SIG-M5 (cell line): ENCODE measurements around the gene BORCS8.
"Not testable (repeated sequence)": the region's sequence is repeated elsewhere in the genome, so short reads cannot be mapped to it uniquely, and the experiment has no call there.

Experiments used
- DNase-seq: peaks from one replicate; lab custom pipeline; 2025; lab: John Stamatoyannopoulos, UW

The BORCS8 gene

DNA sequence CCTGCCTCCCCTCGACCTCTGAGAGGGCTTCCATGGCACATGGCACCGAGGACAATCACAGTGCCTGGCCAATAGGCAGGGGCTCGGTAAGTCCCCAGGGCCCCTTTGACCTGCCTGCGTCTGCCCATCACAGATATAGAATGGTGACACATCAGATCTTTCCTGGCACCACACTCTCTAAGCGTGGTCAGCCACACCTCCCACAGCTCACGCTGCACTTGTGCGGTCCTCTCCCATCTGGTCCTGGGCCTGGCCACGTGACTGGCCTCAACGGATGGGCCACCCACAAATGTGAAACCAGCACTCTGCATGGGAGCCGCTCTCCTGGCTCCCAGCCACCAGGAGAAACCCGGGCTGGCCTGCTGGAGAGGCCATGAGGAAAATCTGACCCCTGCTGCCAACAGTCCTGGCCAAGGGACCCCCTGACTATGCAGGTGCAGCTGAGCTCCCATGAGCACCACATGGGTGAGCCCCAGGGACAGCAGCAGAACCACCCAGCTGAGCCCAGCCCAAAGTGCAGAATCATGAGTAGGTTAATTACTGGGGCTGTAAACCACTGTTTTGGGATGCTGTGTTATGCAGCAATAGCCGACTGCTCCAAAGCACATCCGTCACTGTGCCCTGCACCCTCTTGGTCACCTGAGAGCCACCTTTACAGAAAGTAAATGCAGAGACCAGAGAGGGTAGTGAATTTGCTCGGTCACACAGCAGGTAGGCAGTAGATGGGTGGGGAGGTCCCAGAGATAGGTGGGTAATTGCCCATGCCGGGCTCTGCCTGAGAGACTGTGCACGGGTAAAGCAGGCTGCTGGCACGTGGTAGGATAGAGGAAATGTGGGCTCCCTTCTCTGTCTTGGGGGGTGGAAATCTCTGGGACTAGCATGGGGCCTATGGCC lies 12.2 kb downstream of the BORCS8 start:
- DNase-seq, result no peak

GRCh38 chr19:19176950-19177349 lies 15.0 kb downstream of the BORCS8 start:
- no peak for DNase-seq

GRCh38 chr19:19173243-19173642 lies 18.7 kb downstream of the BORCS8 start:
- DNase-seq, result not testable (repeated sequence)

- DNase-seq, result no peak
Measured at GRCh38 chr19:19171821-19172532, 20.0 kb downstream of the BORCS8 start.

DNA sequence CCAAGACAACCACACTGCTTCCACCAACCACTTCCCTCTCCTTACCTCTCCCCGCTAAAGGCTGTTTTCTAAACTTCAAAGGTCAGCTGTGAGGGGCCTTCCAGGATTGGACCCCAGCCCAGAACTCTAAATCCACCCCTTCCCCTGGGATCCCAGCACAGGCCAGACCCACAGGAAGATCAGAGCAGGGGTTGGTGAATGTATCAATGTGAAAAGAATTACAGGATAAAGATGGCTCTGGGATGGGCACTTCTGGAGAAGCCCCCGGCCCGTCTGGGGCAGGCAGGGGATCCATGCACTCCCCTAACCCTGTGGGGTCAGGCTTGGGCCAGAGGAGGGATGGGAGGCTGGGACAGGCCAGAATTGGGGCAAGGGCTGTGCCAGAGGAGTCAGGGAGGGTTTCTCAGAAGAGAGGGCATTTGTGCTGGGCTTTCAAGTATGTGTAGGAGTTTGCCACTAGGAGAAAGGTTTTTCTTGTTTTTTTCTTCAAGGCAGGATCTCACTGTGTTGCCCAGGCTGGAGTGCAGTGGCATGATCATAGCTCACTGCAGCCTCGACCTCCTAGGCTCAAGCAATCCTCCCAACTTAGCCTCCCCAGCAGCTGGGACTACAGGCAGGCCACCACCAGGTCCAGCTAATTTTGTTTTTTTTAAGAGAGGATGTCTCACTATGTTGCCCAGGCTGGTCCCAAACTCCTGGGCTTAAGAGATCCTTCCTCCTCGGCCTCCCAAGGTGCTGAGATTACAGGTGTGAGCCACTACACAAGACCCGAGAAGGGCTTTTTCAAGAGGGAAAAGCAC lies 20.9 kb downstream of the BORCS8 start:
- DNase-seq, result no peak

GRCh38 chr19:19170053-19170872 lies 21.7 kb downstream of the BORCS8 start, which contains the start of gene MEF2B:
Gene MEF2B, minus strand, starts transcription at chr19:19170263. Its CDS starts 19,528 bp downstream, at chr19:19150735.
- DNase-seq, result no peak

DNA sequence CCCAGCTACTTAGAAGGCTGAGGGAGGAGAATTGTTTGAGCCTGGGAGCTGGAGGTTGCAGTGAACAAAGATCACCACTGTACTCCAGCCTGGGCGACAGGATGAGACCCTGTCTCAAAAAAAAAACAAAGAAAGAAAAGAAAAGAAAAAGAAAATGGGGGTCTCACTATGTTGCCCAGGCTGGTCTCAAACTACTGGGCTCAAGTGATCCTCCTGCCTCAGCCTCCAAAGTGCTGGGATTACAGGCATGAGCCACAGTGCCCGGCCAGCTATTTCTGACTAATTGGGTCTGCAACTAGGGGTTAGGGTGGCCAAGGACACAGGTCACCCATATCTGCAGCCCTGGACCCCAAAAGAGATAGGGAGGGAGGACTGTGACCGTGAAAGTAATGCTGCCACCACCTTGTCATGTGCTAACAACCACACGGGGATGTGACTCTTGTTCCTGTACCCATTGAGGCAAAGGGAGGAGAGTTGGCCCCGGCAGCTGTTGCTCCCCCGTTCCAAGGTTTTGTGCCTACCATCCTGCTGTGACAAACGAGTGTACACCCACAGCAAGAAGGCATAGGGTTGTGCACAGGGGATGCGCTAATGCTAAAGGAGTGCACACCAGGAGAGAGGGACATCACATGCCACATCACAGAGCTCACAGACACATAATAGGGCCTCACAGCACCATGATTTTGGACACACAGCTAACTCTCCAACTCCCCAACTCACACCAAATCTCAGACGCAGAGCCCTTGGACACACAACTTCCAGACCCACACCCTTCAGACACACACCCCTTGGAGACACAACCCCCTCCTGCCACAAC lies 22.5 kb downstream of the BORCS8 start:
- DNase-seq, result no peak

- no peak for DNase-seq
Measured at GRCh38 chr19:19167612-19168011, 24.3 kb downstream of the BORCS8 start.

DNA sequence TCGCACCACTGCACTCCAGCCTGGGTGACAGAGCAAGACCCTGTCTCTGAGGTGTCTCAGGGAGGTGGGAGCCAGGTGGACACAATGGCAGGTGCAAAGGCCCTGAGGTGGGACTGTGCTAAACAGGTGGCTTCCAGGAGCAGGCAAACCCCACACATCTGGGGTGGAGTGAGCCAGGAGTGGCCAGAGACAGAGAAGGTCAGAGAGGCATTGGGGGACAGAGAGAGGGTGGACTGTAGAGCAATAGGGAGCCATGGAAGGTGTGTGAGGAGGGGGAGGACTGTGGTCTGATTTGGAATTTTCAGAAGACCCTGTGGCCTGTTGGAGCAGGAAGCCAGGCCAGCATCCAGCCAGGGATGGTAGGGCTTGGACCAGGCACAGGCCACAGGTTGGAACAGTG lies 26.6 kb downstream of the BORCS8 start:
- no peak for DNase-seq

DNA sequence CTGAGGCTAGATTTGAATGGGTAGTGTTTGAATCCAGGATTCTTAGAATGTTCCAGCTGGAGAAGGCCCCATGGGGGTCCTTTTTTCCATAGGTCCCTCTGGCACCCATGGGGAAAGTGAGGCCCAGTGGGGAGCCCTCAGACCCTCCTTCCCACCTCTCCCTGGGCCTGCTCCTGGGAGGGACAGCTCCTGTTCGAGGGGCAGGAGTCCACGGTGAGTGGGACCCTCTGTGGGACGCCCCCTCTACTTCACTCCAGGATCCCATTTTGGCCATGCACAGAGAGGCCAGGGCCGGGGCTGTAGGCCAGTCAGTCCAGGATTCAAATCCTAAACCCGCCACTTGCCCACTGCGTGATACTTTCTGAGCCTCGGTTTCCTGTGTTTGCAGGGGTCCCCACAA lies 29.5 kb downstream of the BORCS8 start:
- no peak for DNase-seq

DNA sequence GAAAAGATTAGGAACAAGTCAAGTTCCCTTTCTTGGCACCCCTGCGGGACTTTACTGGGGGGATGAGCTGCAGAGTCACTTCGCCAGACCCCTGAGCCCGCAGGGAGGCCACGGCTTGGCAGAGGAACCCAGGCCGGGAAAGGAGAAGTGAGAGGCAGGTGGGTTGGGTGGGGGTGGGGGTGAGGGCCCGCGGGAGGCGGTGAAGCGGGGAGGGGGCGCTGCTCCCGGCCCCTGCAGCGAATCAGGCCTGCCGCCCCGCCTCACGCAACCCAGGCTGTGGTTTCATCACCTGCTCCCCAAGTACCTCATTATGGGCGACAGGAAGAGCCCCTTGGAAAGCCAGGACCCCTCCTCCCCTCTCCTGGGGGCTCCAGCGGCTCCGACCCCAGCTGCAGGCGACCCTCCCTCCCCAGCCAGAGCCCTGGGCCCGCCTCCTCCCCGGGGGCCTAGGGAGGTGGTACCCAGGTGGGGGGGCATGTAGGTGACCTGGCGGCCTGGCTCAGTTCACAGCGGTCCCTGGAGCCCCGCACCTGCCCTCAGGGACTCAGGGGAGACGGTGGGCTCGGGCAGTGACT lies 31.4 kb downstream of the BORCS8 start:
- DNase-seq, result no peak

DNA sequence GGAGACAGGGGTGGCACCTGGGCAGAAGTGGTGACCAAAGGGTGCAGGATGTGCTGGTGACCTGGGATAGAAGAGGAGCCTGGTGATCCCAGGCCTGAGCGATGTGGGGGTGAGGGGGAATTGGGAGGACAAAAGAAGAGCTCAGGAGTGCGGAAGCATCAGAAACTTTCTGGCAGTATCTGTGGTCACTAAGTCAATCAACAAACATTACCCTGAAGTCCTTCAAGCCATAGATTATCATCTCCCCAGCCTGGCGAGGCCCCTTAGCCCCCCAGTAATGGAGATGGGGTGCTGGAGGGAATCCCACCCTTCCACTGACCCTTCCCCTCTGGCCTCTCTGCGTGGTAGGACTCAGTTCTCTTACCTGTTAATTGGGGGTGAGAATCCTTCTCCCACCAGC lies 32.4 kb downstream of the BORCS8 start:
- DNase-seq, result no peak

GRCh38 chr19:19157808-19158207 lies 34.1 kb downstream of the BORCS8 start:
- DNase-seq, result no peak

- DNase-seq, result no peak
Measured at GRCh38 chr19:19155495-19156219, 36.3 kb downstream of the BORCS8 start.

DNA sequence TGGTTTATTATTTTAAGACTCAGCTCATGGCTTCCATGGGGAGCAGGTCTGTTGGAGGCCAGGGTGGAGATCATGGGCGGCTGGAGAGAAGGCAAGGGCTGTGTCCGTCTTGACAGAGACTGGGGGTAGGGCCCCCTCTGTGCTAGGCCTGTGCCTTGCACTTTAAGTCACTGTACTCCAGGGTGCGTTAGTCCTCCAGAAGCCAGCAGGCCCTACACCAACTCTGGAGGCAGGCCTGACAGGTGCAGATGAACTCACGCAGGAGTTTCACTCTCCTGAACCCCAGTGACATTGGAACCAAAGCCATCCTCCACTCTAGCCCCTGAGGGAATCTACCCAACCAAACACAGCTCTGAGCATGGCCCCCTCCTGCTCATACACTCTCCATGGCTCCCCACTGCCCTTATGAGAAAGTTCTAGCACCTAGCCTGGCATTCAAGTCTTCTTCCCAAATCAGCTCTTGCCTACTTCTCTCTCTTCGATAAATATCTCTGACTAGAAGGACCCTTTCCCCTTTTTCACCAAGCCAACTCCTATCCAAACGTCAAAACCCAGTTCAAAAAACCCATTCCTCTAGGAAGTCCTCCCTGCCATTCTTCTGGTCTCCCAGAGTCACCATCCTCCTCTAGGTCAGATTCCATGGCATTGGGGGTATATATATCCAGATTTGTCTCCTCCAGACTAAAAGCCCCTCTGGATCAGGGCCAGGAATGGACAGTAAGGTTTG lies 37.0 kb downstream of the BORCS8 start:
- DNase-seq, result no peak

DNA sequence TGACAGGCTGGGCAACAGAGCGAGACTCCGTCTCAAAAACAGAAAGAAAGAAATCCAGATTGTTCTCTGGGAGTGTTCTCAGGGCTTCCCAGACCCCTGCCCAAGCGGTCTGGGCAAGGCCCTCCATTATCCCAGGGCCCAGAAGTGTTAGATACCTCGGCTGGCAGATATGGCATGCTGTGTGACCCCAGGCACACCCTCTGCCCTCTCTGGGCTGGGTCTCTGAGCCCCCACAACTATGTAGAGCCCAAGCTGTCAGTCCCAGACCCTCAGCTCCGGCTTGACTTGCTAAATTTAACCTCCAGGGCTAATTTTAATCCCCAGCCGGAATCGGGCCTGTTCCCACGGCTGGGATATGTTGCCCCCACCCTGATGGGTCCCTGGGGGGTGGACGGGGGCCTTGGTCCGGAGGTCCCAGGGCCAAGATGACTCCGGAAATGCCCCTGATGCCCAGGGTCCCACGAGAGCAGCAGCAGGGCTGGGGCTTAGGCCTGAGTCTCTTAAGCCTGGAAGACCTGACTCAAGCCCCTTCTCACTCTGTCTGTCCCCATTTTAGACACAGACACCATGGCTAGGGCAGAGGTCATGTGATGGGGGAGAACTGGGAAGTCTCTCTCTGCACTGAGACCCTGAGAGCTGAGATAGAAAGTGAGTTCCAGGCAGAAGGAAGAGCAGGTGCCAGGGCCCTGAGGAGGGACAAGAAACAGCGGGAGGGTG lies 39.1 kb downstream of the BORCS8 start:
- DNase-seq, result no peak

DNA sequence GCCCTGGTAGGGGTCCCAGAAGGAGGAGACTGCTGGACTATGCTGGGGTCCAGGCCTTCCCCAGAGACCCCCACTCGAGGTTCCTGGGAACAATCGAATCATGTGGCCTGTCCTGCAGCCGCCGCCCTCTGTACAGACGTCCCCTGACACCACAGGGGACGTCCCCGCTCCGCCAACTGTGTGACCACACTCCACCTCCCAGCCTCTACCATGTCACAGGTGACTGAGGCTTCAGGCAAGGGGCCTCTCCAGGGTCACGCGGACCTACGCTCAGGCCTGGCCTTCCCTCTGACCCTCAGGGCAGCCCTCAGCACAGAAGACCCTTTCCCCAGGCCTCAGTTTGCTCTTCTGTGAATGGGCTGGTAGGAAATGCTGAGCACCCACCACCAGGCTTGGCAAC lies 40.5 kb downstream of the BORCS8 start:
- no peak for DNase-seq

GRCh38 chr19:19149435-19149834 lies 42.5 kb downstream of the BORCS8 start:
- DNase-seq, result no peak
